ENCODE measurements around the gene VEPH1.

The VEPH1 gene

GRCh38 chr3:157387708-157388435 lies 115.3 kb downstream of the VEPH1 start:
- Histone ChIP-seq H3K4me1 (ENCODE audit: control insufficient read depth, insufficient read depth, low read length) (peaks cover 3% of the 10 kb centered on the region), H3K9me3 (ENCODE audit: control insufficient read depth in 2 of 2, low read length in 2 of 2) (no peaks in the 10 kb centered on the region), H3K27ac (ENCODE audit: low read length) (no peak overlapping the region)

GRCh38 chr3:157384491-157384890 lies 118.7 kb downstream of the VEPH1 start:
- no peak overlapping the region for H3K9ac ChIP-seq (ENCODE audit: low read length in 2 of 2)
- no peak overlapping the region for H3K27ac ChIP-seq (ENCODE audit: low read length)
- no peaks in the 10 kb centered on the region for H3K27me3 ChIP-seq (ENCODE audit: control insufficient read depth in 1 of 2, insufficient read depth in 2 of 2, low read length in 2 of 2)
- H3K4me1 ChIP-seq (ENCODE audit: control insufficient read depth, insufficient read depth, low read length) = peaks cover 3% of the 10 kb centered on the region
- no peak overlapping the region for H3K4me3 ChIP-seq (ENCODE audit: low read length in 2 of 2)
- H3K36me3 ChIP-seq (ENCODE audit: control insufficient read depth in 2 of 2, insufficient read depth in 2 of 2, low read length in 2 of 2) = no peaks in the 10 kb centered on the region
- H3K9me3 ChIP-seq (ENCODE audit: control insufficient read depth in 2 of 2, low read length in 2 of 2) = no peaks in the 10 kb centered on the region

More at GRCh38 chr3:157387708-157388435, 115.3 kb downstream of the VEPH1 start:
- H3K27me3 ChIP-seq (ENCODE audit: control insufficient read depth in 1 of 2, insufficient read depth in 2 of 2, low read length in 2 of 2) = no peaks in the 10 kb centered on the region
- no peak overlapping the region for H3K4me3 ChIP-seq (ENCODE audit: low read length in 2 of 2)
- H3K9ac ChIP-seq (ENCODE audit: low read length in 2 of 2) = no peak overlapping the region
- H3K36me3 ChIP-seq (ENCODE audit: control insufficient read depth in 2 of 2, insufficient read depth in 2 of 2, low read length in 2 of 2) = no peaks in the 10 kb centered on the region

DNA sequence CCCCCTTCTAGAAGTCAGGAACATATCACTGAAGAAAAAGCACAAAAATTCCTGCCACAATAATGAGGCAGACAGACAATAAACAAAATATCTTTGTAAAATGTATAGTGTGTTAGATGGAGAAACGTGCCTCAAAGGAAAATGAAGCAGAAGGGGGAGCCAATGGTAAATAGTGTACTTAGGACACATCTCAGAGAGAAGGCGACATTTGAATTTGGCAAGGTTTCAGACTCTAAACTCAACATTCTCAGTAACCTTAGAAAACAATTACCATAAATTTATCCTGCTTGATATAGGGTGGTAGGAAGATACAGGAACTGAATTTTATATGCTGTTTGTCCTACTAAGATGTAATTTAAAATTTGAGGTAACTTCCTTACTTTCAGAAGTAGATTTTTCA lies 119.2 kb downstream of the VEPH1 start:
- H3K27me3 ChIP-seq (ENCODE audit: control insufficient read depth in 1 of 2, insufficient read depth in 2 of 2, low read length in 2 of 2) = no peaks in the 10 kb centered on the region
- no peaks in the 10 kb centered on the region for H3K36me3 ChIP-seq (ENCODE audit: control insufficient read depth in 2 of 2, insufficient read depth in 2 of 2, low read length in 2 of 2)
- H3K9me3 ChIP-seq (ENCODE audit: control insufficient read depth in 2 of 2, low read length in 2 of 2) = no peaks in the 10 kb centered on the region
- no peak overlapping the region for H3K4me3 ChIP-seq (ENCODE audit: low read length in 2 of 2)
- peaks cover 3% of the 10 kb centered on the region for H3K4me1 ChIP-seq (ENCODE audit: control insufficient read depth, insufficient read depth, low read length)
- no peak overlapping the region for H3K27ac ChIP-seq (ENCODE audit: low read length)
- no peak overlapping the region for H3K9ac ChIP-seq (ENCODE audit: low read length in 2 of 2)

GRCh38 chr3:157381606-157382005 lies 121.6 kb downstream of the VEPH1 start:
- Histone ChIP-seq H3K4me3 (ENCODE audit: low read length in 2 of 2) (no peak overlapping the region), H3K4me1 (ENCODE audit: control insufficient read depth, insufficient read depth, low read length) (peaks cover 3% of the 10 kb centered on the region), H3K27me3 (ENCODE audit: control insufficient read depth in 1 of 2, insufficient read depth in 2 of 2, low read length in 2 of 2) (no peaks in the 10 kb centered on the region), H3K9me3 (ENCODE audit: control insufficient read depth in 2 of 2, low read length in 2 of 2) (no peaks in the 10 kb centered on the region), H3K27ac (ENCODE audit: low read length) (no peak overlapping the region), H3K36me3 (ENCODE audit: control insufficient read depth in 2 of 2, insufficient read depth in 2 of 2, low read length in 2 of 2) (no peaks in the 10 kb centered on the region), H3K9ac (ENCODE audit: low read length in 2 of 2) (no peak overlapping the region)

DNA sequence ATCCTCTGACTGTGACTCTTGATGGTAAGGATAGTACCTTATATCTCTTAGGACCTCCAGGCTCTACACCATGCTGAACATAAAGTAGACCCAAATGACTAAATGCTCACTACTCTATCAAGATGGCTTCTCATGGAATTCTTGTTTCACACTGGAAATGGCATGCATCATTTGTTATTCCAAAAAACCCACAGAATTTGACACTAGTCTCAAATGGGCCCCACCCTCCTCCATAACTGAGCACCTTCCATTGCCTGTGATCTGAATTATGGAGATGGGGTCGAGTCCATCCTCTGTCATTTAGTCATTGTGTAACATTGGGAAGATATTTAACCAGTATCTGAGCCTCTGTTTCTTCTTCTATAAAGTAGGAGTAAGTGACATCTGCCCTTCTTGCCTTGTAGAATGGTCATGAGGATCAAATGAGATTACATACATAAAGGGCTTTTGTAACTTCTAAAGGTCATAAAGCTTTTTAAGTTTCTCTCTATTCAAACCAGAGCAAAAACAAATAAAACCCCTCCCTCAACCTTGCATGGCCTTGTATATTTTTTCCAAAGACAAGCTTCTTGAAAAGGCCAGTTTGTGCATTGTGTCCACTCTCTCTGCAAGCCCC lies 123.6 kb downstream of the VEPH1 start:
- Histone ChIP-seq H3K27ac (ENCODE audit: low read length) (no peak overlapping the region), H3K4me1 (ENCODE audit: control insufficient read depth, insufficient read depth, low read length) (peaks cover under 1% of the 10 kb centered on the region), H3K36me3 (ENCODE audit: control insufficient read depth in 2 of 2, insufficient read depth in 2 of 2, low read length in 2 of 2) (no peaks in the 10 kb centered on the region), H3K9me3 (ENCODE audit: control insufficient read depth in 2 of 2, low read length in 2 of 2) (no peaks in the 10 kb centered on the region), H3K9ac (ENCODE audit: low read length in 2 of 2) (no peak overlapping the region), H3K27me3 (ENCODE audit: control insufficient read depth in 1 of 2, insufficient read depth in 2 of 2, low read length in 2 of 2) (no peaks in the 10 kb centered on the region), H3K4me3 (ENCODE audit: low read length in 2 of 2) (no peak overlapping the region)

GRCh38 chr3:157376603-157377300 lies 126.5 kb downstream of the VEPH1 start:
- no peaks in the 10 kb centered on the region for H3K9me3 ChIP-seq (ENCODE audit: control insufficient read depth in 2 of 2, low read length in 2 of 2)
- H3K4me1 ChIP-seq (ENCODE audit: control insufficient read depth, insufficient read depth, low read length) = no peaks in the 10 kb centered on the region
- H3K9ac ChIP-seq (ENCODE audit: low read length in 2 of 2) = no peak overlapping the region
- H3K27me3 ChIP-seq (ENCODE audit: control insufficient read depth in 1 of 2, insufficient read depth in 2 of 2, low read length in 2 of 2) = no peaks in the 10 kb centered on the region
- no peaks in the 10 kb centered on the region for H3K36me3 ChIP-seq (ENCODE audit: control insufficient read depth in 2 of 2, insufficient read depth in 2 of 2, low read length in 2 of 2)
- no peak overlapping the region for H3K27ac ChIP-seq (ENCODE audit: low read length)
- no peak overlapping the region for H3K4me3 ChIP-seq (ENCODE audit: low read length in 2 of 2)

DNA sequence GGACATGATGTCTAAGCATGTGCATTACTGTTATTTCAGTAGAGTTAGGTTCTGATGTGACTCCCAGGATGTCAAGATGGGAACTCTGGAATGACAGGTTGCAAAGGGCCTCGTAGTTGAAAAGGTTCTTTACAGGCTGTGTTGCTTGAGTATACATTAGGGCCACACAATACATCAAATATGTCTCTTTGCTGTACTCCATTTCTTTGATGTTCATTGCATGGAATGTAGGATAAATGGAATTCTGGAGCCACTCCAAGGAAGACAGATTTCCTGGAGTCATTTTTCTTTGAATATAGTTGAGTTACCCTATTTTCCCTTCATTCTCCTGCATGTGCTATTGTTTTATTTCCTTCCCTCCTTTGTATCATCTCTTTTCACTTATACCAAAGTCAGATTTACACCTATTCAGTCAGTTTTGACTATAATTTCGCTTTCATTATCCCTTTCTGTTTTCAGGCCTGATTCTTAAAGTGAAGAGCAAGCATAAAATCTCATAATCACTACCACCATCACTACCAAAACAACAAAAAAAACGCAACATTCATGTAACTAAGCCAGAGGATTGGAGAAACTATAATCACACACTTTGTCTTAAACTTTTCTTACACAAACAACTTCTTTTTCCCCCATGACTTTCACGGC lies 127.8 kb downstream of the VEPH1 start:
- no peak overlapping the region for H3K4me3 ChIP-seq (ENCODE audit: low read length in 2 of 2)

DNA sequence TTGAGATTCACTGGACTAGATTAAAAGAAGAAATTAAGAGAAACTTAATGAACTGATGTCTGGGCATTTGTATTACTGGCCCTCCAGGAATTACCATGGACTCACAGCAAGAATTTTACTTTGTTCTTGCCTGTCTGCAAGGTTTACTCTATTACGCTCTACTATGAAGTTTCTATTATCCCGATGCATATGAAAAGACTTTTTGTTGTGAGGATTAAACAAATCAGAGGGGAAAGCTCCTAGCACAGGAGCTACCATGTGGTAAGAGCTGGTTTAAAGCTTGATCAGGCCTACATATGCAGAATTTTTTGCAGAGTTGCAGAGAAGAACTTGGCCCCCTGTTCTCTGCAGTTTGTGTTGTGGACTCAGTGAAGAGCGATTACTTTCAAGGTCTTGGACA lies 128.3 kb downstream of the VEPH1 start:
- no peaks in the 10 kb centered on the region for H3K36me3 ChIP-seq (ENCODE audit: control insufficient read depth in 2 of 2, insufficient read depth in 2 of 2, low read length in 2 of 2)
- no peaks in the 10 kb centered on the region for H3K27me3 ChIP-seq (ENCODE audit: control insufficient read depth in 1 of 2, insufficient read depth in 2 of 2, low read length in 2 of 2)
- no peak overlapping the region for H3K27ac ChIP-seq (ENCODE audit: low read length)
- no peak overlapping the region for H3K4me3 ChIP-seq (ENCODE audit: low read length in 2 of 2)
- no peaks in the 10 kb centered on the region for H3K4me1 ChIP-seq (ENCODE audit: control insufficient read depth, insufficient read depth, low read length)
- no peaks in the 10 kb centered on the region for H3K9me3 ChIP-seq (ENCODE audit: control insufficient read depth in 2 of 2, low read length in 2 of 2)
- no peak overlapping the region for H3K9ac ChIP-seq (ENCODE audit: low read length in 2 of 2)

More for the DNA sequence above, 127.8 kb downstream of the VEPH1 start:
- Histone ChIP-seq H3K4me1 (ENCODE audit: control insufficient read depth, insufficient read depth, low read length) (no peaks in the 10 kb centered on the region), H3K27me3 (ENCODE audit: control insufficient read depth in 1 of 2, insufficient read depth in 2 of 2, low read length in 2 of 2) (no peaks in the 10 kb centered on the region), H3K36me3 (ENCODE audit: control insufficient read depth in 2 of 2, insufficient read depth in 2 of 2, low read length in 2 of 2) (no peaks in the 10 kb centered on the region), H3K9ac (ENCODE audit: low read length in 2 of 2) (no peak overlapping the region), H3K27ac (ENCODE audit: low read length) (no peak overlapping the region), H3K9me3 (ENCODE audit: control insufficient read depth in 2 of 2, low read length in 2 of 2) (no peaks in the 10 kb centered on the region)

GRCh38 chr3:157373783-157374182 lies 129.4 kb downstream of the VEPH1 start:
- Histone ChIP-seq H3K9ac (ENCODE audit: low read length in 2 of 2) (no peak overlapping the region), H3K27me3 (ENCODE audit: control insufficient read depth in 1 of 2, insufficient read depth in 2 of 2, low read length in 2 of 2) (no peaks in the 10 kb centered on the region), H3K36me3 (ENCODE audit: control insufficient read depth in 2 of 2, insufficient read depth in 2 of 2, low read length in 2 of 2) (no peaks in the 10 kb centered on the region), H3K9me3 (ENCODE audit: control insufficient read depth in 2 of 2, low read length in 2 of 2) (no peaks in the 10 kb centered on the region), H3K27ac (ENCODE audit: low read length) (no peak overlapping the region), H3K4me1 (ENCODE audit: control insufficient read depth, insufficient read depth, low read length) (no peaks in the 10 kb centered on the region), H3K4me3 (ENCODE audit: low read length in 2 of 2) (no peak overlapping the region)

- Histone ChIP-seq H3K27ac (ENCODE audit: low read length) (no peak overlapping the region), H3K9ac (ENCODE audit: low read length in 2 of 2) (no peak overlapping the region), H3K36me3 (ENCODE audit: control insufficient read depth in 2 of 2, insufficient read depth in 2 of 2, low read length in 2 of 2) (no peaks in the 10 kb centered on the region), H3K4me1 (ENCODE audit: control insufficient read depth, insufficient read depth, low read length) (no peaks in the 10 kb centered on the region), H3K4me3 (ENCODE audit: low read length in 2 of 2) (no peak overlapping the region), H3K27me3 (ENCODE audit: control insufficient read depth in 1 of 2, insufficient read depth in 2 of 2, low read length in 2 of 2) (no peaks in the 10 kb centered on the region), H3K9me3 (ENCODE audit: control insufficient read depth in 2 of 2, low read length in 2 of 2) (no peaks in the 10 kb centered on the region)
These were observed 132.3 kb downstream of the VEPH1 start for GRCh38 chr3:157370867-157371266.
